Right lobe of liver (tissue), 4 donors: ENCODE data around the gene SLC44A2.

ENCODE experiments used
- POLR2A ChIP-seq: fragments of 450-650 bp; IDR thresholded peaks from one replicate; pipeline ENCODE4 v1.6.1; 2017; ENCODE audit warnings: antibody characterized with exemption, mild to moderate bottlenecking
- TF ChIP-seq, protein P1 (sequence below), 4 donors: fragments of 200-600 bp in 3 of 4; fragments of 450-650 bp in 1 of 4; IDR thresholded peaks; one replicate each; pipeline versions ENCODE4 v1.5.1 to v1.8.0; 2016 to 2022; ENCODE audit warnings: antibody characterized with exemption in 4 of 4, mild to moderate bottlenecking in 2 of 4
- donor health status: DM: no; HTN: no; CAD: no.
- donor health status: DM: no; HTN: no; CAD: no.
- donor health status: DM: no; HTN: yes; CAD: no.

DNA sequence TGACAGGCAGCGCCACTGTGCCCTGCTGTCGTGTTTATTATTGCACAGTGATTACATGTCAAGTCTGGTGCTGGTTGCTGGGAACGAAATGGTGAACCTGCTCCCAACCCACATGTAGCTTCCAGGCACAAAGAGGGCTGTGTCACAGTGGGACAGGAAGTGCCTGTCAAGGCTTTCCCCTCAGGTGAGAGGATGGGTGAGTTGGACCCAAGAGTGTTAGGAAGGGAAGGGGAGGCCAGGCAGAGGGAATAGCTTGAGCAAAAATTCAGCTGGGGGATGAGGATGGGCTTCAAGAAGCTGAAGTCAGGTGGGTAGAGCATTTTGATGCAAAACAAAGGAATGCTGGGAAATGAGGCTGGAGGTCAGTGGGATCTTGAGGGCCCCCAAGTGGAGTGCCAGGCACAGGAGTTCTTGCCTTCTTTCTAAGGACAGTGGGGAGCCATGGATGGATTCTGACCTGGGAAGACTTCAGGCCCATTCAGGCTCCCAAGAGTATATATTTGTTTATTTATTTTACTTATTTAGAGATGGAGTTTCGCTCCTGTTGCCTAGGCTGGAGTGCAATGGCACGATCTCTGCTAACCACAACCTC lies 67.4 kb downstream of the SLC44A2 start:
- TF ChIP-seq, protein P1, sequence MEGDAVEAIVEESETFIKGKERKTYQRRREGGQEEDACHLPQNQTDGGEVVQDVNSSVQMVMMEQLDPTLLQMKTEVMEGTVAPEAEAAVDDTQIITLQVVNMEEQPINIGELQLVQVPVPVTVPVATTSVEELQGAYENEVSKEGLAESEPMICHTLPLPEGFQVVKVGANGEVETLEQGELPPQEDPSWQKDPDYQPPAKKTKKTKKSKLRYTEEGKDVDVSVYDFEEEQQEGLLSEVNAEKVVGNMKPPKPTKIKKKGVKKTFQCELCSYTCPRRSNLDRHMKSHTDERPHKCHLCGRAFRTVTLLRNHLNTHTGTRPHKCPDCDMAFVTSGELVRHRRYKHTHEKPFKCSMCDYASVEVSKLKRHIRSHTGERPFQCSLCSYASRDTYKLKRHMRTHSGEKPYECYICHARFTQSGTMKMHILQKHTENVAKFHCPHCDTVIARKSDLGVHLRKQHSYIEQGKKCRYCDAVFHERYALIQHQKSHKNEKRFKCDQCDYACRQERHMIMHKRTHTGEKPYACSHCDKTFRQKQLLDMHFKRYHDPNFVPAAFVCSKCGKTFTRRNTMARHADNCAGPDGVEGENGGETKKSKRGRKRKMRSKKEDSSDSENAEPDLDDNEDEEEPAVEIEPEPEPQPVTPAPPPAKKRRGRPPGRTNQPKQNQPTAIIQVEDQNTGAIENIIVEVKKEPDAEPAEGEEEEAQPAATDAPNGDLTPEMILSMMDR (IDR thresholded peaks at IDR 0.05): no peak
- no peak for TF ChIP-seq POLR2A
